DMS153 (cell line): ENCODE data around the gene TAF3.

ENCODE experiments used
- DNase-seq: peaks from one replicate; lab custom pipeline; 2025; lab: John Stamatoyannopoulos, UW

Gene TAF3

DNA sequence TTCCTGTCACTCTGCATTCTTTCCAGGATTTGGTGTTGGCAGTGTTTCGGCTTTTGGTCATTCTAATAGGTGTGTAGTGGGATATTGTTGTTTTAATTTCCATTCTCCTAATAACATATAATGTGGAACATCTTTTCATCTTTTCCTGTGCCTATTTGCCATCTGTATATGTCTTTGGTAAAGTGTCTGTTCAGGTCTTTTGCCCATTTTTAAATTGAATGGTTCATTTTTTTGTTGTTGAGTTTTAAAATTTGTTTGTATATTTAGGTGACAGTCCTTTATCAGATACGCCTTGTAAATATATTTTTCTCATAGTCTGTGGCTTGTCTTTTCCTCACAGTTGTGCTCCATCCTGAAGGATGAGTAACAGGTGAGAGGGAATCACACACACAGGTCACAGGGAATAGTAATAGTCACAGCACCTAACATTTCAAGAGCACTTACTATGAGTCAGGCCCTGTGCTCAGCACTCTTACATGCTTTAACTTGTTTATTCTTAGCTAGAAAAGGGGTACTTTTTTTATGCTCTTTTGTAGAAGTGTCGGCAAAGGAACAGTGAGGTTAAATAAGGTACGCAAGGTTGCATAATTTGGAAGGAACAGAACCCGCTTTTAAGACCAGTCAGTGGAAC, 119.1 kb downstream of the TAF3 start:
- DNase-seq = no peak

DNA sequence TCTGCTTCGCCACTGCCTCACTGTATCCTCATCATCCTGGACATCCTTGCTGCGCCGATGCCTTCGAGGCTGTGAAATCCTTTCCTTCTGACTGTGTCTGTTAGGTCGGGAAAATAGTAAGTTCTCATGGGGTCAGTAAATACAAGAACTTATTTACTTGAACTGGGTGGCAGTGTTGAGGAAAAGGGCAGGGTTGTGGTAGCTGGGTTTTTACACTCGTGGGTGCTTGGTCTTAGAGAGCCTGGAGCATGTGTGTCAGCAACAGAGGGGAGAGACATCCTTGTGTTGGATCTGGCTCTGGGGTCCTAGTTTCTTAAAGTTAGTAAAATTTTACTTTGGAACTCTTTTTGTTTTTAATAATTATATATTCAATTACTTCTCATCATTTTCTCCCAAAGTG, 123.3 kb downstream of the TAF3 start:
- DNase-seq = no peak

DNA sequence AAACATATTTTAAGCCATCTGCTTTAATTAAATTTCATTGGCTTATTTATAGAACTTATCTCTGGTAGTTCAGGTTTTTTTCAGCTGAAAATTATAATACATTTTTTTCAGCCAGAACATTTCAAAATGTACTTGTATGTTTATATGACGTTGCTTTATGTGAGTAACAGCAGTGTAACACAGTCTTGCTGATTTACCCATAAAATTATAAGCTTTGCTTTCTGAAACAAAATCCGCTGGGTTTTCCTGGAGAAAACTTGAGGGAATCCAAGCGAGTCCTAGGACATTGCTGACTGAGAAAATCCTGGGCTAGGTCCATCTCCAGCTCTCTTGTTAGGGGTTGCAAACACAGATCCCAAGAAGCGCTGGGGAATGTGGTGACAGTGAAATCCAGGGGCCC, 124.0 kb downstream of the TAF3 start:
- DNase-seq = no peak

DNA sequence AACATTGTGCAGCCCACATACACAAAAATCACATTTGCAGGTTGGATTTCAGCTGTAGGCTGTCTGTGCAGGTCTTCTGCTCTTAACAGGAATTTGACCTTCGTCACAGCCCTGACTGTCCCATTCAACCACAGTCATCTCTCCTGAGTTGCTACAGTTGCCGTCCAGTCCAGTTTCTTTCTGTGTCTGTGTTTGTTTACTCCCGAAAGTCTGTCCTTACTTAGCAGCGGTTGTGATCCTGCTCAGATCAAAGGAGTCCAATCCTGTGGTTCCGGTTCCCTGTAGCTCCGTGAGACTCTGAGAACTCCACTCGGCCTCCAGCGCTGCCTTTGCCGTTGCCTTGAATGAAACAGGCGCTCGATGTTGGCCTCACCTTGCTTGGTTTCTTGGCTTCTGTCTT, 124.6 kb downstream of the TAF3 start:
- no peak for DNase-seq

DNA sequence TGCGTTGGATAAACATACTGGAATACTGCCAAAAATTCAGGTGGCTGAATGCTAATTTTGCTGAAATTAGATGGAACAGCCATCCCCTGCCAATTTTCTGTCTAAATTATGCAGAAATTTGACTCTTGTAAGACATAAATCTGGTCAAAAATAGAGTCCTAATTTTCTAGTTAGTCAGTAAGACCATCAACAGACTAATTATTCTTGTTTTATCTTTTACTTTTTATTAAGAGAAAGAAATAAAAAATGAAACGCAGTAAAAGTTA, 125.8 kb downstream of the TAF3 start:
- DNase-seq = no peak

DNA sequence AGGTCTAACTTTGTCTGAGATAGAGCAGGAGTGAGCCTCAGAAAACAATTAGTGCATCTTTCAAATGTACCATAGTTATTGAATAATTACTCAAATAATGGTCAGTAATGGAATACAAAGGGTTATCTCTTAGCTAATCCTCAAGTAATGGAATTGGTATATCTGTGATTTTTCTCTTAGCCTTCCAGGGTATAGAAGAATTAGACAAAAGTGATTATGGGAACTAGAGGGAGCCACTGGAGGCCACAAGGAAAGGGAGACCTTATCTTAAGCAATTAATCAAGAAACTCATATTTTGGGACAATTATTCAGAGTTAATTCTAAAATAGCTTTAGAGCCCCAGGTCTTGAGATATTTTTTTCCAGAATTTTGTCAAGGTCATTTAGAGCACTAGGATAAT, 126.2 kb downstream of the TAF3 start:
- DNase-seq = no peak

DNA sequence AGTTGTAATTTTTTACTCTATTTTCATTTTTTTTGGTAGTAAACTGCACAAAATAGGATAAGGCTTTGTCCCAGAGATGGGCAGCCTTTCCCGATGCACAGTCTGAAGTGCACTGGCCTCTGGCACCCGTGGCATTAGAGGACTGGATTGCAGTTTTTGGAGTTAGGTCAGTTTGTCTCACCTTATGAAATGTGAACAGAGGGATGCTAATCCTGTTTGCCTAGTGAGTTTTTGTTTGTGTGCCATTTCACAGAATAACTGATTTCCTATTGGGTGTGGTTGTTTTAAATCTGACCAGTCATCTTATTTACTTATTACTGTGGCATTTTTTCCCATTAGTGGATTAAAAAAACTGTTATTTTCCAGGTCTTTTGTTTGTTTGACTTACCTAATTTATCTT, 126.7 kb downstream of the TAF3 start:
- DNase-seq = no peak

DNA sequence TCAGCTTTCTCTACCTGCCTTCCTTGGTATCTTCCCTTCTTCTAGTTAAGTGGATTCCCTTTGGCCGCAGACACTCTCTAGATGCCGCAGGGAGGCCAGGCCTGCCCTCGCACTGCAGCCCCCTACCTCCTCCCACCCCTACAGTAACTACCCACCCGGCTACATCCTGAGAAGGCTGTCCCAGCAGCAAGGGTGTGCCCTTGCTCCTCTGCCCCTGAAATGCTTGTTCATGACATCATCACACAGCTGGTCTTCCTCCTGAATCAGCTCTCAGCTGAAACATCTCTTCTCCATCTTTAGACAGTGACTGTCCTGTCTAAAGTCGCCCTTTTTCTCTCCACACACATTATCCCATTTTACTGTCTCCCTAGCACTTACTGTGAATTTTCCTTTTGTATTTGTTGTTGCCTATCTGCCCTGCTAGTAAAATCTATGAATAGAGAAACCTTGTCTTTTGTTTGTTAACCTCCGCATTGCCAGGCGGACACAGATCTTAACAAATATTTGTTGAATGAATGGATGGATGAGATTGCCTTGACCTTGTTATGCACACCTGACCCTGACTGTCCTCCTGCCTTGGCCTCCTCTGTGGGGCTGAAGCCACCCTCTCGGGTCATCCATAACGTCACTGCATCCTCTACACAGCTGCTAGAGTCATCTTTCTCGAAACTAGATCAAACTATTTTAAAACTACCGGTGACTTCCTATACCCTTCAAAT, 127.3 kb downstream of the TAF3 start:
- DNase-seq = no peak

DNA sequence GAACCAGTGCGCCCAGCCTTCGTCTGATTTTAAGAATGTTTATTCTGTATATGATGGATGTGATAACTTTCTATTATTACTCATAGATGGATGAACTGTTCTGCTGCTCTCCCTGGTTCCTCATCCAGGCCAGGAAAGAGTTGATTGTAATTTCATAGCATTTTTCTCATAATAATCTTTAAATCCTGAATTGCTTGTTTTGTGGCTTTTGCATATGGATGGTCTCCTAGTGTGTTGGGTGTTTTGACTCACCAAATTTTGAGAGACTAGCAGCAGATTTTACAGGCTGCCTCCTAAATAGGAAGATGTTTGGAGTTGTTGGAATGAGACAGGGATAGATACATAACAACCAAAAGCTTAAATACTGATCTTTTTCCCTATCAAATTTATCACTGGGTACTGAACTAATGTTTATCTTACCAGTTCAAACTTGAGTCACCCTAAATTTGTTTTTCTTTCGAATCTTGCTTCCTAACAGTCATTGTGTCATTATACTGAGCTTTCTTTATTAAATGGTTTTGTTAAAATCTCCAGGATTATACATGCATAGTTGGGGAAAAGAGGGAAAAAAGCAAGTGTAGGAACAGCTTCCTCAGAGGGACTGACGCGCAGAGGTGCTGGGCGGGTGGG, 130.2 kb downstream of the TAF3 start:
- no peak for DNase-seq

DNA sequence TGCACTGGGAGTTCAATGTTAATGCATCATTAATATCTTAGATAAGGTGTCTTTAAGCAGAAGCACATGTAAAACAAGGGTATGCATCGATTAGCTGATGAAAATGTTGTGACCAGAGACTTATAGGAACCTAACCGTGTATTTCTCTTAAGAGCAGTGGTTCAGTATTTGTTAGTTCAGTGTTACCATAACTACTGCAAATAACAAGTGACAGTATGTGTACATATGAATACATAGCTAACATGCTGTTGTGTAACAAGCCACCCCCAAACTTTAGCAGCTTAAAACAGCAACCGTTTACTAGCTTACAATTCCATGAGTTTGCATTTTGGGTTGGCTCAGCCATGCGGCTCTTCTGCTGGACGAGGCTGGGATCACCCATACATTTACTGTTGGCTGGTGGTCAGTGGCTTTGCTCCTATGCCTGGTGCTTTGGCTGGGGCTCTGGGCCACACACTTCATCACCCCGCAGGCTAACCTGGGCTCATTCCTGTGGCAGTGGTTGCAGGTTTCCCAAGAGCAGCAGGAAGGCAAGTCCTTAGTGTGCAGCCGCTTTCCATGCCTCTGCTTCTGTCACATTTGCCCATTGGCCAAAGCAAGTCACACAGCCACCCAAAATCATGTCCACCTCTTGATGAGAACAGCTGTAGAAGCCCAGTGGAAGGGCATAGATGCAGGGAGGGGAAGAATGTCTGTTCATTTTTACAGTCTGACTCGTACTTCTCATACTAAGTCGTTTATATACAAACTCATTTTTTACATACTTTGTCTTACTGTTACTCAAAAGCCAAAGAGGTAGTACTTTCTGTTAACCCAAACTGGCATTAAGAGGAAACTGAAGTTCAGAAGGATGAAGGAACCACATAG, 132.9 kb downstream of the TAF3 start:
- DNase-seq = no peak

DNA sequence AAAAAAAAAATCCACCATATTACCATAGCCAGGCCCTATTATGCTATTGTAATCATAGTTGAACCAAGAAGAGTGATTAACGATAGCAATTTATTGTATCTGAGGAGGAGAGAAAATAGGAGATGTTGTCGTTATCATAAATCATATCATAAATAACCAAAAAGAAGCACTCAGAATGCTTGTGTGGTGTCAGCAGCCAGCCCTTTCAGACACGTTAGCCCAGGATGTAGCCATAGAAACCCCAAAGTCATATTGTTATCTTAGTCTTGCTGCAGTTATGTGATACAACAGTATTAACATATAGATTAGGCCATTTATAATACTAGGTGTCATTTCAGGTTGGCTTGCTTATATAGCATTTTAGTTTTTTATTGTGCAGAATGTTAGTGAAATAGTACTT, 134.0 kb downstream of the TAF3 start:
- DNase-seq = no peak

DNA sequence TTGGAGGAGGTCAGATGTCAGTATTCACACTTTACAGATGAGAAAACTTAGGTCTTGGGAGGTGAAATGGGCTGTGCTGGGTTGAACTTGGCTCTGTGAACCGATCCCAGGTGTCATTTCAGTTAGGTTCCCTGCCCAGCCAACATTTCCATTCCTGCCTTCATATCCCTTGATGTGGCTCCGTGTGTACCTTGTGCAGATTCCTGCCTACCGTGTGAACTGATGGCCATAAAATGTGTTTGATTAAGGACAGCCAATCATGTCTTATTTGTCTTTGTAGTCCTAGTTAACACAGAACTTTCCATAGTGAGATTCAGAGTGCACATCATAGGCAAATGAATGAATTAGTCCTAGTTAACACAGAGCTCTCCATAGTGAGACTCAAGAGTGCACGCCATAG, 135.1 kb downstream of the TAF3 start:
- no peak for DNase-seq

DNA sequence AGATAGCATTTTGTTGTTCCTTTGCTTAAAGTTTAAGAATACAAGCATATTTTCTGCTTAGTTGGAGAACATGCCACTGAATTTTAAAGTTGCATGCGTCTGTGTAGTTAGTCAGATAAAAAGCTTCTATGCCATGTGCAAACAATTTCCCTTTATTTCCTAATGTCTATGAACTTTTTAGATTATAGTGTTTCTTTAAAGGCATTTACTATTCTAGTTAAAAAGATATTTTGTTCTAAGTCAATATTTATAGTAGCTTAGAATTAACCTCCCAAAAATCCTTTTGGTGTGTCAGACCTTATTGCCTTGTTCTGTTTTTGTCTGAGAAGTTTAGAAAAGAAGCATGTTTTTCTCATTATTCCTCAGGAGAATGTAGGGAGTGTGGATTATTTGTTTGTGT, 137.1 kb downstream of the TAF3 start:
- DNase-seq = no peak

DNA sequence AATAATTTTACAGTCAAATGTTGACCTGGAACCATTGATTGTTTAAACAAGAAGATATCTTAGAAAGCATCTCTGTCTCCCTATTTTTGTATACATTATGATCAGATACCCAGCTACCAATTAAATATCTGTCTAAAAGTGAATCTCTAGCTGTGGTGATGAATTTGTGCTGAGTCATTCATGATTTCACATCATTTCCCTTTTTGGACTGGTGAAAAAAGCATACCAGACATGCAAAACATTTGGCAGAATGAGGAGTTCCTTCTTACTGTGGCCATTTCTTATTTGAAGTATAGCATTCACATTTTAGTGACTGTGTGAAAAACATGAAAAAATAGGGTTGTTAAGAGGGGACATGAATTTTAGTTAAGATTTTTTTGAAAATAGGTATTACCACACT, 138.2 kb downstream of the TAF3 start:
- no peak for DNase-seq

DNA sequence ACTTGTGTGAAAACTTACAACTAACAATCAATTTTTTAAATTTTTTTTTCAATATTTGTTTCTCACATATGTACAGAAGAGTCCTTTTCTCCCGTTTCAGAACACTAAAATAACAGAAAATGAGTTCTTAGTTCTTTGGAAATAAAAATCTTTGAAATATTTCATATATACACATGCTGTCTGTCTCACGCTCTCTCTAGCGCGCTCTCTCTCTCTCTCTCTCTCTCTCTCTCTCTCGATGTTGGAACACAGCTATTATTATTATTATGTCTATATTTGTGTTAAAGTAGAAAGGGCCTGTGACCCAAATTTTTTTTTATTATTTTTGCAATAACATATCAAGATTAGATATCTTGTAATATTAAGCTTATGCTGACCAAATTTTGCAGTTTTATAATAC, 139.3 kb downstream of the TAF3 start:
- DNase-seq = no peak

DNA sequence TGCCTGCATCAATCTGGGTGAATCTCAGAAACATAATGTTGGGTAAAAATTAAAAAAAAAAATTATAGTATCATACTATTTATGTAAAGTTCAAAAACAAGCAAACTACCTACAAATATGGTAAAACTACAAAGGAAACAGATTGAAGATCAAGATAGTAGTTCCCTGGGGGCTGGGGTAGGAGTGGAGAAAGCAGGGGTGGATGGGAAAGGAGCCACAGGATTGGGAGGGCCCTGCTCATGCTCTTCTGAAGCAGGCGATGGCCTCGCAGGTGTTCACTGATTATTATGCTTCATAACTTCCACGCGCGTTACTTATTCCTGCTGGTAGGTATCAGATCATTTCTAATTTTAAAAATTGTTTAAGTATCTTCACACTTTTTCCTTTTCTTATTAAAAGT, 140.1 kb downstream of the TAF3 start:
- no peak for DNase-seq

DNA sequence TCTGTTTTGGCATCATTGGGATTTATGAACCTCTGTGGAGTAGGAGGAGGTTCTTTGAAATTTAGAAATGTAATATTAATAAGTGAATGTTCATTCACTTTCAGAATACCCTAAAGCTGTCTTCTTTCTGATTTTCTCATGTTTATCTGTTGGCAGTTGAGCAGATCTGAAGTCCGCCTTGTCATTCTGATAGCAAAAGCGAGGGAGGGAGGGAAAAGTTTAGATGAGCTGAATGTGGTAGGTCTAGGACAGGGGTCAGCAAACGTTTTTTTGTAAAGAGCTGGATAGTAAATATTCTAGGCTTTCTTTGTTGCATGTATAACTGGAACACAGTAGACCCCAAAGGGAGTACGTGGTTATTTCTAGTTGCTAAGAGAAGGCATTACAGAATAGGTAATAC, 141.8 kb downstream of the TAF3 start:
- no peak for DNase-seq

DNA sequence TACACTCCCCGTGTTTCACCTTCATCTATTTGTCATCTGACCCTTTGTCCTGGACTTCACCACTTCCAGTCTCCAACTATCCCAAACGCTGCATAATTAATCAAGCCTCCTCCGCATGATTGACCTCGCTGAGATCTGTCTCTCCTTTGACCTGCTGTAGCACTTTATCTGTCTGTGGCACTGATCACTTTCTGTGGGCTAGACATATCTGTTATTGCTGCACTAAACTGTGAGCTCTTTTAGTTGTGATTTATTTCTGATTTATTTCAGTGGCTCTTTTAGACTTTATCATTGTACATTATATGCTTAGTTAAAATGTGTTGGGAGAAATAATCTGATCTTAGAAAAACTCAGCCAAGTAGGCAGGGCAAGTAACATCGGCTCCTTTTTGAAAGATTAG, 144.3 kb downstream of the TAF3 start:
- no peak for DNase-seq

DNA sequence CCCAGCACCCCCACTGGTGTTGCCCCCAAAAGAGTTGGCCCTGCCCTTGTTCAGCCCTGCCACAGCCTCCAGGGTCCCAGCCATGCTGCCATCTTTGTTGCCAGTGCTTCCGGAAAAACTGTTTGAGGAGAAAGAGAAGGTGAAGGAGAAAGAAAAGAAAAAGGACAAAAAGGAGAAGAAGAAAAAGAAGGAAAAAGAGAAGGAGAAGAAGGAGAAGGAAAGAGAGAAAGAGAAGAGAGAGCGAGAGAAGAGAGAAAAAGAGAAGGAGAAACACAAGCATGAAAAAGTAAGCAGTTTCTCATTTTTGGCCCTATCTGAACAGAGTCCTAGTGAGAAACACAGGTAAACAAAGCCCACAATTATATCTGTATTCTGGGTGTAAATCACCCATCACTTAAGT, 147.2 kb downstream of the TAF3 start:
- no peak for DNase-seq

DNA sequence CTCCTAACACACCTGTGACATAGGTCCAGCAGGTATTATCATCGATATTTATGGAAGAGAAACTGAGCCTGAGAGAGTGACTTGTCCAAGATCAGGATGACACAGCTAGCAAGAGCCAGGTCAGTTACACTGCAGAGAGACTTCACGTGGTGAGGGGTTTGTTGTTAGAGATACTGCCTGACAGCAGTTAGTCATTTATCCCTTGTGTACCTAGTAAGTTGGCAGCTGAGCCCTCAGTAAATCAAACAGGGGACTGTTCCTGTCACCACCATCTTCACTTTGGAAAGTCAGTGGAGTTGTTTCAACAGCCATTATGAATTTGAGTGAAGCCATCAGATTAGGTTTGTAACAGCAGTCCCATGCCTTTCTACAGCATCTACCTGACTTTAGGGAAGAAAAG, 148.7 kb downstream of the TAF3 start:
- no peak for DNase-seq

DNA sequence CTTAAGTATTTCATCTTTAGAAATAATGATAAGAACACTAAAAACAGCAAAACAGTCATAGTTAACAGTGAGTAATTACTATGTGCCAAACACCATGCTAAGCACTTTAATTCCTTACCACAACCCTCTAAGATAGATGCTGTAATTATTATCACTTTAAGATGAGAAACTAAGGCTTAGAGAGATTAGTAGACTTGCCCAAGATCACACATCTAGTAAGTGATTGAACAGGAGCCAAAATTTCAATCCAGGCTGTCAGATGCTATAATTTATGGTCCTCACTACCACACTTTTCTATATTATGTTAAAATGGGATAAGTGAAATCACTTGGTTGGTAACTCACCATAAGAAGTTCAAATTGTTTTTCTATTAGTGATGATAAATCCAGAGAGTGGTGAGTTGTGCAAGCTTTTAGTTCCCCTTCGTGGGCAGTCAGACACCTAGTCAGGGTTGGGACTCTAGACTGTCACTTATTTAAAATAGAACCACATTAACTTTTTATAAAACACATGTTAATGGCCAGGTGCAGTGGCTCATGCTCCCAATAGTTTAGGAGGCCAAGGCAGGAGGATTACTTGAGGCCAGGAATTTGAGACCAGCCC, 150.3 kb downstream of the TAF3 start:
- DNase-seq = no peak

DNA sequence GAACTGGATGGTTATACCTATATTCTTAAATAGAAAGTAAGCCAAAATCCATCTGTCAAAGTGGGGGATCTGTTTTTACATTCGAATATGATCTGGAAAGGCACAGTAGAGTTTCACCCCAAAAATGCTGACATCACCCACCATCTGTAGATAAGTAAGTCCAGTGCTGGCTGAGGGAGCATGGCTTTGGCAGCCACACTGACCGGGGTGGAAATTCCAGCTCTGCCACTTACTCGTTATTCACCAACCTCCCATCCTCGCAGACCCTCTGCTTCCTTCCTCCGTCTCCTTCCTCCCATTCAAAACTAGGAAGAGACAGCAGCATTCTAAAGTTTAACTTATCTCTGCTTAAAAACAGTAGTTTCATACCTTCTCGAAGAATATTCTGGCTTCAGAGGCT, 151.3 kb downstream of the TAF3 start:
- DNase-seq = no peak

DNA sequence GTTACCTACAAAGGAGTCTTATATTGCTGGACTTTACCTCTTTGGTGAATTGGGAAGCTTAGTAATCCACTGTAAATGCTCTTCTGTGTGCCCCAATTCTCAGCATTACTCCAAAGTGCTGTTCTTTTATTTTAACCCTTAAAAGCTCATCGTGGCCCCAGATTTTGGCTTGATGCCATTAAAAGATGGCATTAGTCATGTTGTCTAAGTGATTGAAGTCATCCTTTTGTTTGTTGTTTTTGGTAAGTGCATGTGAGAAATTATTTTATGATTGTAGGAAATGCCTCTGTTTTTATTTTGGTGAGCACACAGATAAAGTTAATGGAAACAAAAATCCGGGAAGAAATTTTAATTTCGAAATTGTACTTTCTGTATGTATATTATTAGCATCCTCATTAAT, 153.6 kb downstream of the TAF3 start:
- no peak for DNase-seq
